B cell (primary cell): ENCODE data around the gene PPIH. TPM values are rescaled to one million over a fixed set of nuclear protein-coding genes. Genes with fewer than 3 reads are reported as not detected.
"Not testable (repeated sequence)": the region's sequence is repeated elsewhere in the genome, so short reads cannot be mapped to it uniquely, and the experiment has no call there.

ENCODE experiments used
- ATAC-seq: fragments of 200-7000 bp; cut with Tn5 transposase; one replicate; pipeline ENCODE4 v1.10.0; 2021; ENCODE audit warnings: low read depth, mild to moderate bottlenecking, moderate number of reproducible peaks, moderate library complexity
- CTCF ChIA-PET: fragments of 350-600 bp; sonication (Branson Sonifier 250); formaldehyde crosslinking; loops from one replicate; lab custom pipeline; 2021; ENCODE audit warnings: antibody characterized with exemption, inconsistent platforms; lab: Charles Lee
- POLR2A ChIA-PET: fragments of 350-600 bp; sonication (Branson Sonifier 250); formaldehyde crosslinking; loops from one replicate; lab custom pipeline; 2021; ENCODE audit warnings: antibody characterized with exemption; lab: Charles Lee
- DNase-seq: peaks from one replicate; pipeline ENCODE4 v3.0.0; 2013
- H2AFZ ChIP-seq: 2 replicates; pipeline ENCODE4 v1.6.1; 2012; ENCODE audit warnings: mild to moderate bottlenecking, low read depth, low read length; ENCODE audit not compliant: insufficient read depth, poor library complexity, severe bottlenecking
- H3K27ac ChIP-seq, 2 donors: 1 replicate in 1 of 2; 2 replicates in 1 of 2; pipeline ENCODE4 v1.5.1; 2012 to 2013; ENCODE audit warnings: low read length in 2 of 2, mild to moderate bottlenecking in 2 of 2, moderate library complexity in 1 of 2
- H3K27me3 ChIP-seq, 4 experiments: fragments of 200-600 bp in 1 of 4; sonication (generic) in 1 of 4; replicated peaks in 1 of 4; 1 replicate in 2 of 4; 2 replicates in 2 of 4; pipeline versions ENCODE4 v1.6.1 to v1.7.0; 2013 to 2016; ENCODE audit warnings: low read length in 3 of 4, mild to moderate bottlenecking in 2 of 4, mixed read lengths in 1 of 4, moderate library complexity in 1 of 4; ENCODE audit not compliant: insufficient read depth in 4 of 4, control insufficient read depth in 3 of 4; ENCODE audit errors: control extremely low read depth in 1 of 4
- H3K36me3 ChIP-seq, 2 experiments: replicated peaks in 1 of 2; 1 replicate in 1 of 2; 2 replicates in 1 of 2; pipeline versions ENCODE4 v1.6.1 to v1.7.1; 2013; ENCODE audit warnings: low read length in 1 of 2; ENCODE audit not compliant: insufficient read depth in 2 of 2, control insufficient read depth in 1 of 2; ENCODE audit errors: control extremely low read depth in 1 of 2, extremely low read depth in 1 of 2
- H3K4me1 ChIP-seq, 2 donors: fragments of 200-600 bp in 1 of 2; sonication (generic) in 1 of 2; 1 replicate in 1 of 2; 2 replicates in 1 of 2; pipeline versions ENCODE4 v1.5.1 to v1.6.1; 2013 to 2017; ENCODE audit warnings: low read length in 2 of 2; ENCODE audit not compliant: control insufficient read depth in 2 of 2, insufficient read depth in 2 of 2
- H3K4me2 ChIP-seq: replicated peaks from 2 replicates; pipeline ENCODE3; 2012; ENCODE audit warnings: mild to moderate bottlenecking, low read depth, low read length; ENCODE audit not compliant: poor library complexity, severe bottlenecking
- H3K4me3 ChIP-seq, 5 experiments: fragments of 200-600 bp in 1 of 5; sonication (generic) in 1 of 5; 1 replicate in 3 of 5; 2 replicates in 2 of 5; pipeline versions ENCODE4 v1.5.1 to v1.7.0; 2011 to 2016; ENCODE audit warnings: low read length in 4 of 5, mild to moderate bottlenecking in 4 of 5, low read depth in 2 of 5, control low read depth in 1 of 5, moderate library complexity in 1 of 5; ENCODE audit not compliant: insufficient read depth in 1 of 5; ENCODE audit errors: control extremely low read depth in 1 of 5, extremely low read depth in 1 of 5
- H3K79me2 ChIP-seq: fragments of 200-600 bp; sonication (generic); one replicate; pipeline ENCODE4 v1.6.0; 2016; ENCODE audit warnings: low read length; ENCODE audit not compliant: control insufficient read depth, insufficient read depth
- H3K9ac ChIP-seq: fragments of 200-600 bp; sonication (generic); 2 replicates; pipeline ENCODE4 v1.6.1; 2017; ENCODE audit warnings: mild to moderate bottlenecking, low read length, moderate library complexity
- H3K9me3 ChIP-seq, 3 donors: one replicate each; pipeline versions ENCODE4 v1.6.1 to v1.7.1; 2013; ENCODE audit warnings: low read length in 2 of 3; ENCODE audit not compliant: control insufficient read depth in 2 of 3, insufficient read depth in 1 of 3; ENCODE audit errors: control extremely low read depth in 1 of 3
- H4K20me1 ChIP-seq: 2 replicates; pipeline ENCODE4 v1.6.0; 2012; ENCODE audit warnings: mild to moderate bottlenecking, low read length; ENCODE audit not compliant: insufficient read depth, control insufficient read depth, poor library complexity, severe bottlenecking
- H3K27ac Mint-ChIP-seq: one replicate; pipeline ENCODE4 v1.8.0; 2021; ENCODE audit warnings: mixed read lengths
- H3K27me3 Mint-ChIP-seq: one replicate; pipeline ENCODE4 v1.8.0; 2021; ENCODE audit warnings: mixed read lengths
- H3K4me1 Mint-ChIP-seq: one replicate; pipeline ENCODE4 v1.8.0; 2021; ENCODE audit warnings: mixed read lengths
- H3K4me3 Mint-ChIP-seq: one replicate; pipeline ENCODE4 v1.8.0; 2021; ENCODE audit warnings: mixed read lengths
- H3K9me3 Mint-ChIP-seq: one replicate; pipeline ENCODE4 v1.8.0; 2022; ENCODE audit warnings: mixed read lengths; ENCODE audit not compliant: insufficient read depth
- EZH2 ChIP-seq: IDR thresholded peaks from 2 replicates; pipeline ENCODE4 v1.6.1; 2012; ENCODE audit warnings: borderline replicate concordance, low read depth, mild to moderate bottlenecking, moderate library complexity, low read length; ENCODE audit not compliant: insufficient read depth, poor library complexity, severe bottlenecking
- WGBS: methylation state at CpG from one replicate; pipeline ENCODE4 v1.1.5; 2013; ENCODE audit warnings: missing lambda C conversion rate; ENCODE audit not compliant: insufficient coverage; 5-methylcytosine and 5-hydroxymethylcytosine counted together
- intact Hi-C: fragments of 100-400 bp; cut with micrococcal nuclease; formaldehyde crosslinking; loops from one replicate; pipeline ENCODE4 v1.10.0; 2022
- polyA plus RNA-seq: library from polyadenylated mRNA; depleted of rRNA; stranded (reverse); fragments of >200 nt; gene quantifications from 2 replicates; pipeline ENCODE4 v1.2.3, GENCODE V29; 2012
- total RNA-seq, 2 donors: library from RNA; stranded (reverse); fragments of 120-200 nt in 1 of 2; gene quantifications; 1 replicate in 1 of 2; 2 replicates in 1 of 2; pipeline versions ENCODE4 v1.2.3 to v1.2.4, GENCODE V29; 2013 to 2022
- TF ChIP-seq, protein P1 (sequence below): fragments of 200-600 bp; IDR thresholded peaks from one replicate; pipeline ENCODE4 v1.8.0; 2022; ENCODE audit warnings: antibody characterized with exemption, mild to moderate bottlenecking

The PPIH gene
- total and polyA plus RNA-seq, 2 donors (not counting 1 experiment from before 2014, with no cell fraction given), result 42.4 to 50.3 TPM

GRCh38 chr1:42681741-42682483 lies 23.7 kb downstream of the PPIH start, which contains the start of gene YBX1:
YBX1 (plus strand) TSS chr1:42682418; CDS start chr1:42682566, 148 bp downstream.
- H3K9me3 Mint-ChIP-seq, result no peaks in the 10 kb centered on the region
- CTCF ChIA-PET, result interaction anchor here (0.8 to 2.7 kb wide), 6 partner anchors 10 to 165 kb away, joined by 3 to 15 read pairs (median 5); partner anchors contain the start of genes C1orf50, P3H1, PPIH and ZNF691
- H3K9me3 ChIP-seq, result no peaks in the 10 kb centered on the region
- no peaks in the 10 kb centered on the region for H3K27me3 Mint-ChIP-seq
- peaks cover 48 to 50% of the 10 kb centered on the region in 2 donors for H3K4me1 ChIP-seq
- H3K4me3 ChIP-seq, result peak within 1 kb of the TSS; percentile 64 to 94 (median 82)
- H3K4me3 Mint-ChIP-seq, result peak within 1 kb of the TSS; percentile 99
- peak; percentile 98 for DNase-seq
- peak within 1 kb of the TSS; percentile 86 for H3K4me2 ChIP-seq
- no peaks in the 10 kb centered on the region for H3K27me3 ChIP-seq
- POLR2A ChIA-PET, result interaction anchor here (1.0 to 2.5 kb wide), 8 partner anchors 20 to 270 kb away, joined by 3 to 22 read pairs (median 4); partner anchors contain the start of genes C1orf50, P3H1, PPCS and PPIH
- H3K27ac Mint-ChIP-seq, result peak within 1 kb of the TSS; percentile 100
- peaks cover 4 to 28% of the 10 kb centered on the region in 2 experiments for H3K36me3 ChIP-seq
- H3K27ac ChIP-seq, result peak within 1 kb of the TSS; percentile 80 to 97
- TF ChIP-seq, protein P1, sequence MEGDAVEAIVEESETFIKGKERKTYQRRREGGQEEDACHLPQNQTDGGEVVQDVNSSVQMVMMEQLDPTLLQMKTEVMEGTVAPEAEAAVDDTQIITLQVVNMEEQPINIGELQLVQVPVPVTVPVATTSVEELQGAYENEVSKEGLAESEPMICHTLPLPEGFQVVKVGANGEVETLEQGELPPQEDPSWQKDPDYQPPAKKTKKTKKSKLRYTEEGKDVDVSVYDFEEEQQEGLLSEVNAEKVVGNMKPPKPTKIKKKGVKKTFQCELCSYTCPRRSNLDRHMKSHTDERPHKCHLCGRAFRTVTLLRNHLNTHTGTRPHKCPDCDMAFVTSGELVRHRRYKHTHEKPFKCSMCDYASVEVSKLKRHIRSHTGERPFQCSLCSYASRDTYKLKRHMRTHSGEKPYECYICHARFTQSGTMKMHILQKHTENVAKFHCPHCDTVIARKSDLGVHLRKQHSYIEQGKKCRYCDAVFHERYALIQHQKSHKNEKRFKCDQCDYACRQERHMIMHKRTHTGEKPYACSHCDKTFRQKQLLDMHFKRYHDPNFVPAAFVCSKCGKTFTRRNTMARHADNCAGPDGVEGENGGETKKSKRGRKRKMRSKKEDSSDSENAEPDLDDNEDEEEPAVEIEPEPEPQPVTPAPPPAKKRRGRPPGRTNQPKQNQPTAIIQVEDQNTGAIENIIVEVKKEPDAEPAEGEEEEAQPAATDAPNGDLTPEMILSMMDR, result no peak
- no peak for TF ChIP-seq EZH2
- ATAC-seq, result peak; percentile 86
- peak within 1 kb of the TSS; percentile 91 for H2AFZ ChIP-seq
- peaks cover 55% of the 10 kb centered on the region for H3K79me2 ChIP-seq
- H3K9ac ChIP-seq, result peak within 1 kb of the TSS; percentile 94
- intact Hi-C loops, result loop anchor here (1.0 to 2.0 kb wide), 8 partner anchors 24 to 645 kb away; partner anchors contain the start of genes C1orf50, CCDC30, CFAP57 and EBNA1BP2
- H3K4me1 Mint-ChIP-seq, result peaks cover 54% of the 10 kb centered on the region
- under 1% methylated on average over 54 of the region's 54 CpGs for WGBS
- H4K20me1 ChIP-seq, result peaks cover 40% of the 10 kb centered on the region

- not testable (repeated sequence) for H3K27me3 ChIP-seq, H2AFZ ChIP-seq, DNase-seq, ATAC-seq, H3K9me3 Mint-ChIP-seq, H3K9me3 ChIP-seq, H3K27me3 Mint-ChIP-seq
- intact Hi-C loops, result loop anchor here (1.0 to 2.0 kb wide), 8 partner anchors 24 to 646 kb away; partner anchors contain the start of genes C1orf50, CCDC30, CFAP57 and EBNA1BP2
- Mint-ChIP-seq H3K4me3 (peak overlapping the region; percentile 99), H3K27ac (peak overlapping the region; percentile 100), H3K4me1 (peaks cover 58% of the 10 kb centered on the region)
- H3K27ac ChIP-seq, result peak overlapping the region; percentile 80 to 97
- H3K4me2 ChIP-seq, result peak overlapping the region; percentile 86
- peaks cover 45% of the 10 kb centered on the region for H4K20me1 ChIP-seq
- WGBS, result under 1% methylated on average over 25 of the region's 33 CpGs
- H3K4me3 ChIP-seq, result peak overlapping the region in 4 of 5 experiments; percentile 64 to 94 (median 84)
- H3K4me1 ChIP-seq, result peaks cover 49 to 54% of the 10 kb centered on the region in 2 donors
- POLR2A ChIA-PET, result interaction anchor here (0.6 to 2.5 kb wide), 10 partner anchors 20 to 272 kb away, joined by 3 to 22 read pairs (median 4); partner anchors contain the start of genes C1orf50, P3H1, PPCS and PPIH
- CTCF ChIA-PET, result interaction anchor here (0.8 to 2.7 kb wide), 8 partner anchors 9 to 338 kb away, joined by 3 to 15 read pairs (median 6); partner anchors contain the start of genes C1orf50, P3H1, PPIH and ZNF691
- peaks cover 60% of the 10 kb centered on the region for H3K79me2 ChIP-seq
- H3K36me3 ChIP-seq, result peaks cover 4 to 29% of the 10 kb centered on the region in 2 experiments
- H3K9ac ChIP-seq, result peak overlapping the region; percentile 94
These were observed 24.2 kb downstream of the PPIH start for GRCh38 chr1:42682484-42682738.
